ENCODE measurements around the gene LY6G5B. TPM values are rescaled to one million over a fixed set of nuclear protein-coding genes. Genes with fewer than 3 reads are reported as not detected.

Gene LY6G5B
- total RNA-seq, 2 donors from 2014 or later, result 4.4 to 9.0 TPM

DNA sequence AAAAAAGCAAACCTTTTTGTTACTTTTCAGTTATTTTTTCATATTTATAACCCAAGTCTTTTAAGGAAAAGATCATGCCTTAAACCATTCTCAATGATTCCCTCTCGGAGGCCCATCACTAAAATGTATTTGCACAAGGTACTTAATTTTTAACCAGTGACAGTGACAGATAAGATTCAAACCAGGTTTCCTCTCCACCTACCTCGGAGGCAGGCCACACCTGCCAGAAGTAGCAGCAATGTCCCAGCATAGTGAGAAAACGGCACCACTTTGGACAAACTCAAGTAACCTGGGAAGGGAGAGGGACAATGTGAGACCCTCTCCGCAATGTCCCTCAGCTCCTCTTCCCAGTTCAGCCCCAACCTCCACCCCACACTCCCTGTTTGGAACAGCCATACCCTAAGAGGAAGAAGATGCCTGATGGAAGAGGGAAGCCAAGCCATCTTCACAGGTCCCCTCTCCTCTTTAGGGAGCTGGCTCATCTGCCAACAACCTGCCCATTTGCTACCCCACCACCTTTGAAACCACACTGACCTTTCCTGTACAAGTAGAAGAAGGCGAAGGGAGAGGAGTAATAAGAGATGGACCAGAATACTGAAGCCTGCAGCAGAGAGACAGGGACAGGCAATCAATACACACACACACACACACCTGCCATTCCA is 31.1 kb downstream of the LY6G5B start:
- Histone ChIP-seq H3K27me3 (no peaks in the 10 kb centered on the region), H3K36me3 (no peaks in the 10 kb centered on the region), H3K4me3 (no peak overlapping the region), H3K4me1 (peaks cover 12% of the 10 kb centered on the region), H3K27ac (no peak overlapping the region), H3K9me3 (no peaks in the 10 kb centered on the region), H3K9ac (ENCODE audit: low read depth in 2 of 2, low read length in 2 of 2) (peak overlapping the region in 1 of 2 donors; percentile 99)
- TF ChIP-seq, protein P1, sequence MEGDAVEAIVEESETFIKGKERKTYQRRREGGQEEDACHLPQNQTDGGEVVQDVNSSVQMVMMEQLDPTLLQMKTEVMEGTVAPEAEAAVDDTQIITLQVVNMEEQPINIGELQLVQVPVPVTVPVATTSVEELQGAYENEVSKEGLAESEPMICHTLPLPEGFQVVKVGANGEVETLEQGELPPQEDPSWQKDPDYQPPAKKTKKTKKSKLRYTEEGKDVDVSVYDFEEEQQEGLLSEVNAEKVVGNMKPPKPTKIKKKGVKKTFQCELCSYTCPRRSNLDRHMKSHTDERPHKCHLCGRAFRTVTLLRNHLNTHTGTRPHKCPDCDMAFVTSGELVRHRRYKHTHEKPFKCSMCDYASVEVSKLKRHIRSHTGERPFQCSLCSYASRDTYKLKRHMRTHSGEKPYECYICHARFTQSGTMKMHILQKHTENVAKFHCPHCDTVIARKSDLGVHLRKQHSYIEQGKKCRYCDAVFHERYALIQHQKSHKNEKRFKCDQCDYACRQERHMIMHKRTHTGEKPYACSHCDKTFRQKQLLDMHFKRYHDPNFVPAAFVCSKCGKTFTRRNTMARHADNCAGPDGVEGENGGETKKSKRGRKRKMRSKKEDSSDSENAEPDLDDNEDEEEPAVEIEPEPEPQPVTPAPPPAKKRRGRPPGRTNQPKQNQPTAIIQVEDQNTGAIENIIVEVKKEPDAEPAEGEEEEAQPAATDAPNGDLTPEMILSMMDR (IDR thresholded peaks at IDR 0.05), result no peak
- intact Hi-C loops (cut with DNase I), result loop anchor here (5.0 kb wide), 1 partner anchor 36 kb away; the partner anchor contains the start of gene CLIC1
- no peak for DNase-seq

DNA sequence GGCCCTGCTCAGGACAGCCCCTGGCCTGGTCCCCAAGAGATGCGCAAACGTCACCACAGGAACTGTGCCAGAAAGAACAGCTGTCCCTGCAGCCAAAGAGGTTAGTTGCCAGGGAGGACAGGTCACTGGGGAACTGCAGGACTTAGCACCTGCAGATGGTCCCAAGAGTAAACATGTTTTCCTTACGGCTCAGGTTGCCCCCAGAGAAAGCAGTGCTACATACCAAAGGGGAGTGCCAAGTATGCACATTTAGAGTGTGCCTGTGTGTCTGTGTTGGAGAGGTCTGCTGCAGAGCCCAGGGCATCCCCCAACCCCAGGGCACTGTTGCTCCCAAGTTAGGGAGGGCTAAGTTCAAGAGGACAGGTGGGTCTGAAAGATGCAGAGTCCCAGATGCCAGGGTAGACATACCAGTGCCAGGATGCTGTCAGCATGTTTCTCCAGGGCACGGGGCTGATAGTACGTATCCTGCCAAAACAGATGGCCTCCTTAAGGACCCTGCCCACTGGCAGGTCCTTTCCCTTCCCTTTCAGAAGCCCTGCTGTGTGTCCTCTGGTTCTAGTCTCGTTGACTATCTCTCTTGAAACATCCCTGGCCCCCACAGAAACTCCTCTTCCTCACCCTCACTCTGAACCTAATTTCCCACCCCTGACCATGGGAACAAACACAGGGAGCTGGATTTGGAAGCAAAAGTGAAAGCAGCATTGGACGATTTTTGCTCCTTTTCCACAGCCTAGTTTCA is 32.1 kb downstream of the LY6G5B start:
- H3K9ac ChIP-seq (ENCODE audit: low read depth in 2 of 2, low read length in 2 of 2), result peak overlapping the region; percentile 91 to 99
- no peaks in the 10 kb centered on the region for H3K27me3 ChIP-seq
- H3K36me3 ChIP-seq, result no peaks in the 10 kb centered on the region
- peaks cover 12% of the 10 kb centered on the region for H3K4me1 ChIP-seq
- H3K4me3 ChIP-seq, result peak overlapping the region; percentile 48
- TF ChIP-seq, protein P1 (IDR thresholded peaks at IDR 0.05), result no peak
- peak overlapping the region; percentile 95 for H3K27ac ChIP-seq
- H3K9me3 ChIP-seq, result no peaks in the 10 kb centered on the region
- intact Hi-C loops (cut with DNase I), result loop anchor here (5.0 kb wide), 1 partner anchor 35 kb away; the partner anchor contains the start of gene CLIC1
- no peak for DNase-seq

DNA sequence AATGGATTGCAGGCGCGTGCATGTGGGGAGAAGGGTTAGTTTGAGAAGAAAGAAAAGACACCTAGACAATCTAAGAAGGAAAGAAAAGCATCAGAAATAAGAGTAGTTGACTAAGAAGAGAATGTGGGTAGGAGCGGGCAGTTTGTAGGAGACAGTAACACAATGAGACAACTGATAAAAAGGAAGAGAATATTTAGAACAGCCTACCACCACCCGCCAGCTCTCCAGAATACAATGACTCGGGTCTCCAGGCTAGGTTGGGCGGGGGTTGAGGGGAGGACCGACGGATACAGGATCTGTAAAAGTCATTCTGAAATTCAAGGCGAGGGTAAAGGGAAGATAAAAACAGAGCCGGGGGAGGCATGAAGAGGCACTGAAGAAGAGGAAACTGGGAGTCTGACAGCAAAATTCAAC is 32.6 kb downstream of the LY6G5B start:
- H3K9me3 ChIP-seq, result no peaks in the 10 kb centered on the region
- H3K4me1 ChIP-seq, result peaks cover 12% of the 10 kb centered on the region
- H3K27ac ChIP-seq, result peak overlapping the region; percentile 95
- peak overlapping the region; percentile 48 for H3K4me3 ChIP-seq
- DNase-seq, result no peak
- no peaks in the 10 kb centered on the region for H3K36me3 ChIP-seq
- peak overlapping the region; percentile 91 to 99 for H3K9ac ChIP-seq (ENCODE audit: low read depth in 2 of 2, low read length in 2 of 2)
- TF ChIP-seq, protein P1 (IDR thresholded peaks at IDR 0.05), result no peak
- H3K27me3 ChIP-seq, result no peaks in the 10 kb centered on the region
- intact Hi-C loops (cut with DNase I), result loop anchor here (5.0 kb wide), 1 partner anchor 35 kb away; the partner anchor contains the start of gene CLIC1

DNA sequence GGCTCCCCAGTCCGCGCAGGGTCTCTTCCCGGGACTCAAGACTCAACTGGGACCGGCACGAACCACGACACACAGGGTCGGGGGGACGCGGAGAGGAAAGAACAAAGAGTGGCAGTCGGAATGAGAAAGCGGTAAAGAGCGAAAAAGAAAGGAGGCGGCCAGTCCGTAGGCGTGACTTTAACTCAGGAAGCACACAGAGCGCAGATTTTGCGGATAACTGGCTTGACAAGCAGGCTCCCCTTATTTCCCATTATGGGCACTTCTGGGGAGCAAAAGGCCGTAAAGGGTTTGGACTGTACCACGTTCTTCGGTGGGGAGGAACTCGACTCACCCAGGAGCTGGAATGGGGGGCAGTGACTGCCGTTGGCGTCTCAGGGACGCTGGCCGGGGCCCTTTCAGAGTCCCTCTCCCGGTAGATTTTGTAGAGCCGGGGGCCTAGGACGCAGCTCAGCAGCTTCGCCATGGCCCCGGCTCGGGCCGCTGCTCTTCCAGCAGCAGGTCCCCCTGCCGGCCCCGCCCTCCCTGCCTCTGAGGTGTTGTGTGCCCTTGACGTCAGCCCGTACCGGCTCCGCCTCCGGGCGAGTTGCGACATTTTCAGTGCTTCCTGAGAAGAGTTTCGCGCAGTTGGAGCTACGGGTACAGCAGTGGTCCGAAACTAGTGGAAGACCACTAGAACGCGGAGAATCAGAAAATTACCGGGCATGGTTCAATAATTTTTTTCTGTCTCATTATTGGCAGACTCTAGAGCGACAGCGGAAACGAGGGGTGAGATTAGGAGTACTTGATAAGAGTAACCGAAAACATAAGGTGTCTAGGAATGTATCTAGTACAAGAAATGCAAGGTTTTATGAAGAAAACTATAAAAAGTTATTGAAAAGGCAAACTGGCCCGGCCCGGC is 33.3 kb downstream of the LY6G5B start, which contains the start of gene ABHD16A:
TSS of gene ABHD16A (minus strand) at position 506 of the 898 bp plus-strand sequence. CDS start at position 463, 43 bp downstream.
- no peaks in the 10 kb centered on the region for H3K27me3 ChIP-seq
- H3K4me3 ChIP-seq, result peak within 1 kb of the TSS; percentile 48
- TF ChIP-seq, protein P1 (IDR thresholded peaks at IDR 0.05), result no peak
- no peaks in the 10 kb centered on the region for H3K36me3 ChIP-seq
- H3K9me3 ChIP-seq, result no peaks in the 10 kb centered on the region
- DNase-seq, result peak; percentile 99
- peaks cover 12% of the 10 kb centered on the region for H3K4me1 ChIP-seq
- peak within 1 kb of the TSS; percentile 91 to 99 for H3K9ac ChIP-seq (ENCODE audit: low read depth in 2 of 2, low read length in 2 of 2)
- intact Hi-C loops (cut with DNase I), result loop anchor here (5.0 kb wide), 1 partner anchor 34 kb away; the partner anchor contains the start of gene CLIC1
- H3K27ac ChIP-seq, result peak within 1 kb of the TSS; percentile 95

DNA sequence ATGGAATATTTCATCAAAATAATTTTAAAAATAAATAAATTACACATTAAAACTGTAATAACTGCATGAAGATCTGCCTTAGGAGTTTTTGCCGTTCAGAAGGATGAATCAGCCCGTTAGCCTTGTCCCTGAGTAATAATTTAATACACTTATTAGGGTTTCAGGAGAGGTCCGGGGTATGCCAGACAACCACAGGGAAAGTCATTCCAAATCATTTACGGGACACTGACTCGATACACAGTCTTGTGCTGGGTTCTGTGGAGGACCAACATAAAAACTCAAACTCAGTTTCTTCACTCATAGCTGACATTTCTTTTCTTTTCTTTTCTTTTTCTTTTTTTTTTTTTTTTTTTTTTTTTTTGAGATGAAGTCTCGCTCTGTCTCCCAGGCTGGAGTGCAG is 36.2 kb downstream of the LY6G5B start:
- no peak overlapping the region for H3K27ac ChIP-seq
- intact Hi-C loops (cut with DNase I), result no loop called here
- H3K9me3 ChIP-seq, result no peaks in the 10 kb centered on the region
- H3K9ac ChIP-seq (ENCODE audit: low read depth in 2 of 2, low read length in 2 of 2), result no peak overlapping the region
- H3K27me3 ChIP-seq, result no peaks in the 10 kb centered on the region
- TF ChIP-seq, protein P1 (IDR thresholded peaks at IDR 0.05), result no peak
- peaks cover 12% of the 10 kb centered on the region for H3K4me1 ChIP-seq
- no peaks in the 10 kb centered on the region for H3K36me3 ChIP-seq
- no peak overlapping the region for H3K4me3 ChIP-seq
- DNase-seq, result no peak
